Measurements from ENCODE around the gene NTRK2.
"Not testable (repeated sequence)": the region's sequence is repeated elsewhere in the genome, so short reads cannot be mapped to it uniquely, and the experiment has no call there.

NTRK2 gene

DNA sequence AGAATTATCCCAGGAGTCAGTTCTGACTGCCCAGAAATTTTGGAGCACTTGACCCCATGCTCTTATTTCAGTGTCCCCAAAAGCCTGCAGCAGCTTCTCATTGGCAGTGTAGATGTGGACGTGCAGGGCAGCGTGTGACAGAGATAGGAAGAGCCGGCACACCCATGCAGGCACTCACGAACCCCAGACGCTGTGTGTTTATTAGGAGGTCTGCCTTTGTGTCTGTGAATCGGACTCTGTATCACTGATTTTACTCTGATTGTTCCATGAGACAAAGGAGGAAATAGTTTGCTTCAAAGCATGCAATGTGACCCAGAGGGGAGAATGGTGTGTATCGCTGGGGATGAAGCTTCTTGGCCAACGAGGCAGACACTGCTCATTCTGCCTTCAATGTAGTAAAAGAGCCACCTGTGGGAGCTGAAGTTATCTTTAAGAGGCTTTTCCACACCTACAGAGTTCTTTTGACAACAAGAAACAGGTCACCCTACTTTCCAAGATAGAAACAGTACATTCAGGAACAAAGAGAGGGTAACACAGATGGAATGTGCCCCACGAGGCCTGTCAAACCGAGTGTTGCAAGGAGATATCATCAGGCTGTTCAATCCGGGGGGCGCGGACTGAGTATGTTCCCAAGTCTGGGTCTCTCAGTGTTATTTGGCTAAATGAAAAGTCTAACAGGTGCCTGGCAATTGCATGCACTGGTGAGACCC, 224.0 kb downstream of the NTRK2 start:
- no peak for DNase-seq (ENCODE audit: low spot score)

GRCh38 chr9:84894859-84895258, 225.3 kb downstream of the NTRK2 start:
- DNase-seq (ENCODE audit: low spot score), result no peak

DNA sequence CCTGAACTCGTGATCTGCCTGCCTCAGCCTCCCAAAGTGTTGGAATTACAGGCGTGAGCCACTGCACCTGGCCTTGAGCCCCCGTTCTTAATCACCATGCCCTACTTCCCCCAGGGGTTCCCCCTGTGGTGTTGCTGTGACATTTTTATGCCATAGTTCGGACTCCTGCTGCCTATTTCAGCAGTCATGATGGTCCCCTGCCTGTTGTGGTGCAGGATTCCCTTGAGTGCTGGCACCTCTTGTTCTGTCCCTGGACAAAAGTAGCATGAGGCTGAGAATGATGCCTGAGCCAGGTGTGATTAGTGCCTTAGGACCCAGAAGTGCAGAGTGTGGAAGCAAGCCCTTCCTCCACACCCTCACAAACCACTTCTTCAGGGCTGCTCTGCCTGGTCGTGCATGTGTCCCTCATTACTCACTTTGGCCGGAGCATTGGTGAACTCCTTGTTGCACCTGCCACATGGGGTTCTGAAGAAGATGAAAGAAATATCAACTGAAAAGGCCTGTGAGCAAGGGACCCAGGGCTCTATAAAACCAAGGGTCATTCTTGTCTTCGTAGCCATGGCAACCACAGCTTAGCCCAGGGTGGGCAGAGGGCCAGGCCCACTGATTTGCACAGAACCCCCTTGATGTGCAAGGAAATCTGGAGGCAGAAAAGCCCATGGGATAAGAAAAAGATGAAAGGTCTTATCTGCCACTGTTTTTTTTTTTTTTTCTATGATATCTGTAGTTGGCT, 228.0 kb downstream of the NTRK2 start:
- no peak for DNase-seq (ENCODE audit: low spot score)

DNA sequence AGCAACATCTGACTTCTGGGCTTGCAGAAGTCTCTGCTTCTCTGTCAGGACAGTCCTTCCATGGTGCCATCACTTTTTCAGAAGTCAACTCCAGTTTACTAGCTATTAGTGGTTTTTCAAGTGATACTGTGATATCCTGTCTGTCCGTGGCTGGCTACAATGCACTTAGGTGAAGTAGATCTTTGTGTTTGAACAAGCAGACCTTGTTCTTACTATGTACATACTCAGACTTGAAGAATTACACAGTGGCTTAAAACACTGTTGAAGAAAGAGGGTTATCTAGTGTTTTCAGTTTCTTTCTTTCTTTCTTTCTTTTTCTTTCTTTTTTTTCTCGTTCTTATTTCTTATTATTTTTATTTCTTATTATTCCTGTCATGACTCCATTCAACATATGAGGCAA, 228.7 kb downstream of the NTRK2 start:
- DNase-seq (ENCODE audit: low spot score), result no peak

DNA sequence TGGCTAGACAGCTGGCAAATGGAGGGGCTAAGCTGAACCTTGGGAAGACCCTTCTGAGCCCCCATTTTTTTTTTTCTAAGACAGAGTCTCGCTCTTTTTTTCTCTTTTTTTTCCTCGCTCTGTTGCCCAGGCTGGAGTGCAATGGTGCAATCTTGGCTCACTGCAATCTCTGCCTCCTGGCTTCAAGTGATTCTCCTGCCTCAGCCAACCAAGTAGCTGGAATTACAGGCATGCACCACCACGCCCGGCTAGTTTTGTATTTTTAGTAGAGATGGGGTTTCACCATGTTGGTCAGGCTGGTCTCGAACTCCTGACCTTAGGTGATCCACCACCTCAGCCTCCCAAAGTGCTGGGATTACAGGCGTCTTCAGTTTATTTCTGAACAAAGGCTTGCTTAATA, 229.1 kb downstream of the NTRK2 start:
- DNase-seq (ENCODE audit: low spot score), result not testable (repeated sequence)

DNA sequence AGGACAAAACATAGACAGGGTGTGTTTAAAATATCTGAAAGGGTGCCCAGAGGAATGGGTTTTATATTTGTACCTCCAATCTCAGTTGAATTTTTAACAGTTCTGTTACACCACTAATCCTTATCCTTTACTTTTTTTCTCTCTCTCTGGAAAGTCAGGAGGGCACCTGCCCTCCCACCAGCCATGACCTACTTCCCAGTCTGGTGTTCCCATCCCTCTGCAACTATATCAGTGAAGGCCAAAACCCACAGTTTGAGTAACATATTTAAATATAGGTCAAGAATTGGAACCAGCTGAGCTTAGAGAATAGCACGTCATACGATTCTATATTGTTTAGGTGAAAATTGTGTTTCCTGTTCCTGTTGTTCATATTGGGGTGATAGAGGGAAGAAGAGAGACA, 229.8 kb downstream of the NTRK2 start:
- no peak for DNase-seq (ENCODE audit: low spot score)

GRCh38 chr9:84900421-84900820, 230.9 kb downstream of the NTRK2 start:
- DNase-seq (ENCODE audit: low spot score), result no peak

DNA sequence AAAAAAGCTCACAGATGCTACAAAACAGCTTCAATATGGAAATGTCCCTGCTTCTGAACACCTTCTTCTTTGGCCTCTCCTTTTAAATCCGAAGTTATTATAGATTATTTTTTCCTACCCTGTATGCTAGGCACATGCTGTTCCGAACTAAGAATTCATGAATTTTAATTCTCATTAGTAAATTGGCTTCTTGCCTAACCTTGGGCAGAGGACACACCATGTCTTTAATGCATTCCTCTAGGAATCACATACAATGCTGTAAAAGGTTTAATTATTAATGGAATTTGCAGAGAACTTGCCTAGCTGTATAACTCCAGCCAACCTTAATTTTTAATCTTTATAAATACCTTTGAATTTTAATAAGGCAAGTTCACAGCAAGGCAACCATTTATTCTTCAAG, 234.4 kb downstream of the NTRK2 start:
- DNase-seq (ENCODE audit: low spot score), result no peak

DNA sequence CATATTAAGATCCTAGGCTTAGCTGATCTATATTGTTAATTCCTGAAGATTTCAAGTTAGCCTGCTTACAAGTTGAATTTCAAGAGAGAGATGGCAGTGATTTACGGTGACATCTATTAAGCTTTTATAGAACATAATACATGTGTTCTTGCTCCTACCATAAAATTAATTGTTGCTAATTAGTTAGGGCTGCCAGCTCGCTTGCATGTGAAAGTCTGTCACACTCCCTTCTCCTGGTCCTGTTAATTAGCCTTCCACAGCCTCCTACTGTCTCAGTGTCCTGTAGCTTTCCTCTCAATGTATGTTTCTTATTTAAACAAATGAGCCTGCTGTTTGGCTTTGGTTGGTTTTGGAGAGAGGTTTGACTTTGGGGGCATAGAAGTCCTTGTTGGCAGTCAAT, 247.2 kb downstream of the NTRK2 start:
- DNase-seq (ENCODE audit: low spot score), result no peak

DNA sequence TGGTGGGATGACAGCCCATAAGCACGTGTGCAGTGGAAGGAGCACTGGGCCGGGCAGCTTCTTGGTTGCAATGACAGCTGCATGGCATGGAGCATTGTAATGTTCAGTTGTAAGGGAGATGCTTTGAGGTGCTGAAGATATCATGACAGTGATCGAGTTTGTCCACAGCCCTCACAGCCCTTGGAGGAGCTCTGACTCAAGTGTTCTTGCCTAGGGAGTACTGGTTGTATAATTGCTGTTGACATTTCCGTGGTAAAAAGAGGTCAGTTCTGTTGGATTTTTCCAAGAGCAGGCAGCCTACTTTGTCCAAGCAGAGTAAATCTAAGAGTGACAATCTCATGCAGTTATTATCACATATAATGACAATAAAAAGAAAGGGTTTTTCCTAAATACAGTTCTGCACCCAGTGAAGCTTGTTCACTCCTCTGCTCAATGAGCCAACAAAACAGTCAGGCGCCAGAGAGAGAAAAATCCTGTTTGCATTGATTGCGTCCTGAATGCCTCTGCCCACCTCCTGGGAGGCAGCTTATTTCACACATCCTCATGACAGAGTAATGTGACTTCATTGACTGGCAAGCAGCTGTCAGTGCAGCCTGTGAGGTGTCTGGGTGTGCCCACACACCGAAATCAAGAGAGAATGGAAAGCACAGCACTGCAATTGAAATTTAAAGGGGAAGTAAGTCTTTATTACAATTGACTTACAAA, 248.0 kb downstream of the NTRK2 start:
- no peak for DNase-seq (ENCODE audit: low spot score)

- no peak for DNase-seq (ENCODE audit: low spot score)
Observed at GRCh38 chr9:84919440-84919839, 249.9 kb downstream of the NTRK2 start.

DNA sequence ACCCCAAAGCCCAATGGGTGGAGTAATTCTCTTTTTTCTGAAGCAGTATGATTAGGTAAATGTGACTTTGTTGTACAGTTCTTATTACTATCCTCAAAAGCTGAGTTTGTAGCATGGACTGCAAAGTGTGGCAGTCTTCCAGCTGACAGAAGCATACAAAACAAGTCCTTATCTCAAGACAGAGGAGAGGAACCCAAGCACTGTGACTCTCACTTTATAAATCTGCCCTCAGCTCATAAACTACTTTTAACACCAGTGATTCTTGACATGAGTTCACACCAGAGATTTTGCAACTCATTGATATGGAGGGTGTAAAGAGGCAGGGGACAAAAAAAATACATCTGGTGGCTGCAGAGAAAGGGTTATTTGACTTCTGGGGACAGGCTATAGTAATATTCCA, 251.6 kb downstream of the NTRK2 start:
- DNase-seq (ENCODE audit: low spot score), result no peak

DNA sequence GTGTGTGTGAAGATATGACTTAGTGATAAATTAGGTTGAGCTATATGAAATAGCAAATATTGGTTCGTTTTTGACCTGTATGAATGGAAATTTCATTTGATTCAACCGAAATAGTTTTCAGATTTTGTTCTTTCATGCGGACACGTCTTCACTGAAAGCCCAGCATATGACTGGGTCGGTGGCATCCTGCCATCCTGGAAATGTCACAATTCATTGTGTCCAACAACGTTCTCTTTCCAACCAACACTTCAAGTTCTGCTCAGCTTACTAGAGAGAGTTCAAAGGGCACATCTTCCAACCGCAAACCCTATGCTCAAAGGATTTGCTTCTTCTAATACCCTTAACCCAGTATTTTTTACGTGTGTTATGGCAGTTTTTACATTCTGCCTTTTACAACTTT, 252.5 kb downstream of the NTRK2 start:
- DNase-seq (ENCODE audit: low spot score), result no peak

GRCh38 chr9:84924266-84924665, 254.7 kb downstream of the NTRK2 start:
- no peak for DNase-seq (ENCODE audit: low spot score)

DNA sequence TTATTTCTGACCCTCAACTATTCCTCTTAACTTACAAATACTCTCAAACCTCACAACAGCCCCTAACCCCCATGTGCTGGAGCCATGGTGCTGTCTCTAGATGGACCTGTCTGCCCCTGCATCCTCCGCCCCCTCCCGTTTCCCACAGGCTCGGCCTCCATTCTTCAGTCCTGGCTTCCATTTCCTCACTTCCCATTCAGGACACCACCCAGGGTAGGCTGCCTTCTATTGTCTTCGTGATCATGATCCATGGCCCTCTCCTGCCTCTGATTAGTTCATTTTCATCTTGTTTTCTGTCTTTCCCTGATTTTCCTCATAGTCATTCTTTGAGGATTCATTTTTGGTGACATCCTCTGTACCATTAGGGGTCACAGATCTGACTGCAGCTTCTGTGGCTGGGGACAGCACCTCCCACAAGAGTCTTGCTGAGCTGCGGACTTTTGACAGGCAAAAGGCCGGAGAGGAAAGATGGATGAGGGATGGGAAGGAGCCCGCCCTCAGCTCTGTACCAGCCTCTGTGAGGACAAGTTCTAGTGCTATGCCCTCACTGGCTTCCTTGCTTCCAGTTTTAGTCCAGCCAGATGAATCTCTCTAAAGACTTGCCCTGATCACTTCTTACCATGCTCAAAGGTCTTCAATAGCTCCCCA, 255.8 kb downstream of the NTRK2 start:
- DNase-seq (ENCODE audit: low spot score), result no peak

DNA sequence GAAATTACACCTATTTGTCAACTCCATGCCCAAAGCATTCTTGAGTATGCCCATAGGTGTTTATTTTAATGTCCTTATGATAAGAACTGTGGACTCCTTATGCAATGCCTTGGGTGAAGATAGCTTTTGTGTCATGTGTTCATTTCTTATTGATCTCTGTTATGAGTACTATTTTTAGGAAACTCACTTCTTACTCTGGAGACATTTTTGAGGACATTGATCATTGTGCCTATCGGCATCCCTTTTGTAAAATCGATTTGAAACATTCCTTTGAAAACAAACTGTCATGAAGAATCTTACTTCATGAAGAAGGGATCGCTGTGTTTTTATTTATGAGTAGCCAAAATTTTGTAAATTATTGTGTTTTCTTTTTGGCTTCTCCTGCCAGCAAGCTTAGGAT, 257.3 kb downstream of the NTRK2 start:
- no peak for DNase-seq (ENCODE audit: low spot score)

- no peak for DNase-seq (ENCODE audit: low spot score)
Observed at GRCh38 chr9:84928419-84928818, 258.9 kb downstream of the NTRK2 start.

DNA sequence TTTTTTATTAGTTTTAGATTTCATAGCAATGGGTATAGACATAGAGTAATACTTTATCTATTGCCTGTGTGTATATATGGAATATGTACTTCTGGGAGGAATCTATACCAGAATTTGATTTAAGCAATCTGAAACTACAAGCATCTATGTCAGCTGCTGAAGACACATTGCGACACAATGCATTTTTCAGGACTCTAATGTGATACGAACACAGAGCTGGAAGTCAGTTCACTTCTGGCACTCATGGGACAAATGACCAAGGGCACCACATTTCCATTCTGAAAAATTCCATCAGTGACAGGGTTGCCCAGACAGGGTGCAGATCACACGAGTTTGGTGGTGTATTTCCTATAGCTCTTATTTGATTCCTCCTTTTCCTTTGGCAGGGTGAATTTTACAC, 259.5 kb downstream of the NTRK2 start:
- DNase-seq (ENCODE audit: low spot score), result no peak

DNA sequence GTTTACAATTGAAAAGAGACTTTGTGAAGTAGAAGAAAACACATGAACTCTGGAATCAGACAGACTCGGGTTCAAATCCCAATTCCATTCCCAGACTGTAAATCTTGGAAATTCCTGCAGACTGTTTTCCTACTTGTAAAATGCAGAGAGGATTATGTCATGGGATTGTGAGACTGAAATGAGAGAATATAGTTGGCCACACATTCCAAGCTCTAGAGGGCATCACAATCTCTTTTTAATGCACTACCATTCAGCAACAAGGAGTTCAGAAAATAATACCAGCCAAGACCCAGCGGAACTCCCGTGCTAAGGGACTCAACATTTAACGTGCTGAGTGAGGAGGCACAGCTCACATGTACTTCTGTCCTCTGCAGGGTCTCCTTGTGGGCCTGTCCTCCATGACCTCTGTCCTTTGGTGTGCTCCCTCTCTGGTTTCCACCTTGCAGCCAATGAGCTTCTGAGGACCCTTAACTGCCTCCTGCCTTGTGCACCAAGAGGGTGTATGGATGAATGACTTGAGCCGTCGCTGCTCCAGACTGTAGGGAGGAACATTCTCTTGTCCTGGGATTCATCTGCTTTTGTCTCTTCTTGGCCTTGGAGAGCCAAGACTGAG, 263.5 kb downstream of the NTRK2 start:
- no peak for DNase-seq (ENCODE audit: low spot score)

GRCh38 chr9:84935528-84936117, 266.1 kb downstream of the NTRK2 start:
- DNase-seq (ENCODE audit: low spot score), result no peak

DNA sequence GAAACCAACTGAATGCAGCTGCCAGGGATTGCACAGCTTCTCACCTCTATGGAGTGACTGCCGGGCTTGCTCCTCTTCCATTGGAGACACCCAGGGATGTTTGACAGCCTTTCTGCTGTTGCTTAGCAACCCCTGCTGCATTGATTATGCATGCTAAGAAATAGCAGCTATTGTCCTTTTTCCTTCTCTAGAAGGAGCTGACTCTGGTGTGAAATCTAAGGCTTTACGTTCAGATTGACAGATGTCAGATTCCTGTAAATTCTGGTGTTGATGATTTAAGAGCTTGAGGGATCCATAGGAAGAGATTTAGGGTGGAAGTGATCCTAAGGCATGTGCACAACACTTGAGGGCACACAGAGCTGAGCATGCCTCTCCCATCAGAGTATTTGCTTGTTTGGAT, 267.7 kb downstream of the NTRK2 start:
- no peak for DNase-seq (ENCODE audit: low spot score)

DNA sequence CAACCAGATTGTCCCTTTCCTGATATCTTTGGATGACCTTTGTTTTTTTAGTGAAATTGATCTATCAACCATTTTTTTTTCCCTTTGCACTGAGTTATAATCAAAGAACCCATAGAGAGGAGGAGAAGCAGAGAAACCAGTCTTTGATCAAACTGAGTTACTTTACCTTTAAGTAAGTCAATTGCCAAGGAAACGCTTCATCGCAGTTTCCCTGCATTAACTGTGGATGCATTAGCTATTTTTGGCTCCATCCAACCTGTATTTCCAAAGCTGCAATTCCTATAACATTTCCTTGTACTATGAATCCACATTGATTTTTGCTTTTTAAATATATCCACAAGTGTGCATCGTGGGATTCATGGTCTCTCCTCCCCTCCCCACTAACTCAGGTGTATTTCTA, 268.1 kb downstream of the NTRK2 start:
- no peak for DNase-seq (ENCODE audit: low spot score)

All from kidney capillary endothelial cell (primary cell).